ENCODE measurements around the gene NUP62.

The NUP62 gene

DNA sequence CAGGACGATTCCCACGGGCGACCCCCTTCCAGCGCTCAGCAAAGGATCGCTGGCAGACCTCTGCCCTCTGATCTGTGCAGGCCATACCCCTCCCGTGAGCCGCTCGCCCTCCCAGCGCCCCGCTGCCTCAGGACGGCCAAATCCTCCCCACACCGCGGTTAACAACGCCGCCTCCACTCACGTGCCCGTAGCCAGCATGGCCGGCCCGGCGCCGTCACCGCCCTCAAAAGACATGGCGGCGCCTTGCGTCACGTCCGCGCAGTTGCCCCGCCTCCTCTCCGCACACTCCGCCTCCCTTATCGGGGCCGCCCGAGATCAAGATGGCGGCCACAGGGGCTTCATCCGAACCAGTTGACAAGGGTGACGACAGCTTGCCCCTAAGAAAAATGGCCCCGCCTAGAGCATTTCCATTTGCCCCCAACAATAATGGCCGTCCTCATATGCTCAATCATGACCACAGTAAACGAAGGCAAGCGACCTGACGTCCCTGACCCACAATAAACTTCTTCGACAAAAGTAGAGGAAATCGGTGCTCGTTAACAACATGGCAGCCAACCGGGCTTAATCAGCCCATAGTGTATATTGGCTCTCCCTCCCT, 52.8 kb downstream of the NUP62 start:
- no peak for TF ChIP-seq CTCF (IDR thresholded peaks at IDR 0.05; ENCODE audit: insufficient read depth, low read length, missing control alignments)
- CTCF ChIA-PET = interaction anchor here (0.7 kb wide), 1 partner anchor 308 kb away, joined by 3 read pairs; no protein-coding TSS in a partner anchor
- POLR2A ChIA-PET = interaction anchor here (0.6 to 2.0 kb wide), 11 partner anchors 7 to 64 kb away, joined by 3 to 7 read pairs (median 3); partner anchors contain the start of genes ATF5, NUP62 and PTOV1
- DNase-seq (ENCODE audit: low read depth, low spot score) = peak; percentile 95
- peak overlapping the region; percentile 100 for H3K4me3 ChIP-seq (ENCODE audit: low read depth, low read length)

- ChIA-PET POLR2A (interaction anchor here (1.0 to 2.0 kb wide), 5 partner anchors 9 to 64 kb away, joined by 3 to 7 read pairs (median 5); partner anchors contain the start of gene PTOV1), CTCF (interaction anchor here (0.5 to 1.6 kb wide), 3 partner anchors 11 to 627 kb away, joined by 3 read pairs; no protein-coding TSS in a partner anchor)
- no peak for DNase-seq (ENCODE audit: low read depth, low spot score)
Observed at GRCh38 chr19:49875857-49876421, 53.4 kb downstream of the NUP62 start.

GRCh38 chr19:49875177-49875576, 54.1 kb downstream of the NUP62 start:
- CTCF ChIA-PET = interaction anchor here (0.5 to 1.6 kb wide), 2 partner anchors 10 to 626 kb away, joined by 3 read pairs; no protein-coding TSS in a partner anchor
- TF ChIP-seq CTCF (IDR thresholded peaks at IDR 0.05; ENCODE audit: insufficient read depth, low read length, missing control alignments) = no peak
- H3K4me3 ChIP-seq (ENCODE audit: low read depth, low read length) = peak overlapping the region; percentile 100
- no peak for DNase-seq (ENCODE audit: low read depth, low spot score)
- POLR2A ChIA-PET = interaction anchor here (2.0 kb wide), 1 partner anchor 16 kb away, joined by 7 read pairs; no protein-coding TSS in a partner anchor

More at GRCh38 chr19:49875857-49876421, 53.4 kb downstream of the NUP62 start:
- H3K4me3 ChIP-seq (ENCODE audit: low read depth, low read length) = peak overlapping the region; percentile 100
- no peak for TF ChIP-seq CTCF (IDR thresholded peaks at IDR 0.05; ENCODE audit: insufficient read depth, low read length, missing control alignments)

DNA sequence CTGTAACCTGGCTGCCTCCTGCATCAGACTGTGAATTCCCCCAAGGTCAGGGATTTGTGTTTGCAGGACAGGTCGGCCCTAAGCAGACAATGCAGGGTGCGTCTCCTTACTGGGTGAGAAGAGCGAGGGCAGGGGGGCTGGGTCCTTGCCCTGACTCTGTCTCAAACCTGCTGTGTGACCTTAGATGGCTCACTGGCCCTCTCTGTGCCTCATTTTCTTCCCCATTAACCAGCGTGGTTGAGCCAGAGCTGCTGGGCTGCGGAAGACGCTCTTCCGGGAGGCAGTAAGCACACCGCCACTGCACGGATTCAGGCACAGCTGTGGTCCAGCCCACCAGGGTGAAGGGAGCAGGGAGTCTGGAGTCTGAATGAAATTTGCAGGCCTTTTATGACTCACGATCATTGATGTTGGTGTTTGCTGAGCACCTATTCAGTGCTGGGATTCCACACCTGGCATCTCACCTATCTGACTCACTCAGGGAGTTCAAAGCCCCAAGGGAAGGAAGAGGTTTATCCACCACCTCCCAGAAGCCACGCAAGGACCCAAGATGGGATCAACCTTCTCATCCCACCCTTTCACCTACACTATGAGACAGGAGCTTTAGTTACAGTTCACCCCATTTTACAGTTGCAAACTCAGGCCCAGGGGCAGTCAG, 54.7 kb downstream of the NUP62 start:
- ChIA-PET POLR2A (interaction anchor here (2.0 kb wide), 1 partner anchor 16 kb away, joined by 7 read pairs; no protein-coding TSS in a partner anchor), CTCF (interaction anchor here (1.6 kb wide), 1 partner anchor 10 kb away, joined by 3 read pairs; no protein-coding TSS in a partner anchor)
- peak overlapping the region; percentile 100; the same call in 1 of the 2 replicates for H3K4me3 ChIP-seq (ENCODE audit: low read depth, low read length)
- no peak for DNase-seq (ENCODE audit: low read depth, low spot score)
- TF ChIP-seq CTCF (IDR thresholded peaks at IDR 0.05; ENCODE audit: insufficient read depth, low read length, missing control alignments) = no peak

DNA sequence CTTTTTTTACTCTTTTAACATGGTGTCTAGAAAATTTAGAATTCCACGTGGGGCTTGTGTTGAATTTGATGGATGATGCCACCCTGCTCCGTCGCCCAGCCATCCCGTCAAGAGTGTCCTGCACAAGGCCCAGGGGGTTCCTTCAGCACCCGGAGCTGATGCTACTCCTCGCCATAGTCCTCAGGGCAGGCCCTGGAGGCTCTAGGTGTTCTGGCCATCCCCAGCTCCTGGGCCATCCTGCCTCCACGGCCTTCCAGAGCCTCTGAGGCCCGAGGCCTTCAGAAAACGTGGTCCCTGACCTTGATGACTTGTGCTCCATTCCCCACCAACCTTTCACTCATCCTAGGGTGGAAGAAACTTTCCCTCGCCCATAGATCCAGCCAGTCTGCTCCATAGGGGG, 55.5 kb downstream of the NUP62 start:
- ChIA-PET CTCF (no interaction called here), POLR2A (no interaction called here)
- no peak for DNase-seq (ENCODE audit: low read depth, low spot score)
- no peak overlapping the region for H3K4me3 ChIP-seq (ENCODE audit: low read depth, low read length)
- TF ChIP-seq CTCF (IDR thresholded peaks at IDR 0.05; ENCODE audit: insufficient read depth, low read length, missing control alignments) = no peak

- ChIA-PET CTCF (no interaction called here), POLR2A (no interaction called here)
- no peak overlapping the region for H3K4me3 ChIP-seq (ENCODE audit: low read depth, low read length)
- no peak for DNase-seq (ENCODE audit: low read depth, low spot score)
- no peak for TF ChIP-seq CTCF (IDR thresholded peaks at IDR 0.05; ENCODE audit: insufficient read depth, low read length, missing control alignments)
Observed at GRCh38 chr19:49873129-49873521, 56.2 kb downstream of the NUP62 start.
